Naive B cell (primary cell): Measurements from ENCODE around the gene CT83. TPM values are rescaled to one million over a fixed set of nuclear protein-coding genes. Genes with fewer than 3 reads are reported as not detected.

Experiments
- ATAC-seq, 2 donors: fragments of 150-1000 bp; cut with Tn5 transposase; 2 replicates each; pipeline ENCODE4 v1.10.0; 2021; ENCODE audit warnings: low read depth in 2 of 2, mild to moderate bottlenecking in 2 of 2, moderate library complexity in 2 of 2
- DNase-seq: peaks from one replicate; pipeline ENCODE4 v3.0.0; 2022
- H3K27ac Mint-ChIP-seq, 6 donors: one replicate each; pipeline ENCODE4 v1.8.0; 2020 to 2022; ENCODE audit warnings: mild to moderate bottlenecking in 6 of 6, mixed read lengths in 6 of 6, moderate library complexity in 5 of 6, inconsistent platforms in 2 of 6
- H3K27me3 Mint-ChIP-seq, 3 donors: one replicate each; pipeline ENCODE4 v1.8.0; 2021 to 2022; ENCODE audit warnings: mixed read lengths in 3 of 3, mild to moderate bottlenecking in 1 of 3
- H3K36me3 Mint-ChIP-seq, 2 donors: one replicate each; pipeline ENCODE4 v1.8.0; 2020 to 2022; ENCODE audit warnings: mixed read lengths in 2 of 2, inconsistent platforms in 1 of 2, mild to moderate bottlenecking in 1 of 2
- H3K4me1 Mint-ChIP-seq, 3 donors: one replicate each; pipeline ENCODE4 v1.8.0; 2020 to 2022; ENCODE audit warnings: mixed read lengths in 3 of 3, inconsistent platforms in 1 of 3, mild to moderate bottlenecking in 1 of 3, moderate library complexity in 1 of 3
- H3K4me3 Mint-ChIP-seq, 8 donors: one replicate each; pipeline ENCODE4 v1.8.0; 2020 to 2022; ENCODE audit warnings: mild to moderate bottlenecking in 8 of 8, mixed read lengths in 8 of 8, moderate library complexity in 8 of 8, inconsistent platforms in 2 of 8
- H3K9me3 Mint-ChIP-seq, 7 donors: one replicate each; pipeline ENCODE4 v1.8.0; 2020 to 2022; ENCODE audit warnings: mixed read lengths in 7 of 7, mild to moderate bottlenecking in 5 of 7, inconsistent platforms in 2 of 7, moderate library complexity in 1 of 7
- polyA plus RNA-seq, 6 donors: library from polyadenylated mRNA; unstranded; fragments of 300-500 nt; fragmentation: Illumina TruSeq; gene quantifications; one replicate each; pipeline ENCODE4 v1.2.3, GENCODE V29; 2021; ENCODE audit warnings: low read depth in 6 of 6

Gene CT83
- not detected for polyA plus RNA-seq

GRCh38 chrX:116462822-116463221 lies at the start of gene CT83:
Gene CT83 (minus strand): TSS chrX:116462976. CDS start chrX:116462856, 120 bp downstream.
- H3K4me3 Mint-ChIP-seq, result no peak within 1 kb of the TSS
- H3K9me3 Mint-ChIP-seq, result peaks cover 0 to 7% (median 0%) of the 10 kb centered on the region in 7 donors
- ATAC-seq (no peak), DNase-seq (no peak)
- no peaks in the 10 kb centered on the region for H3K27me3 Mint-ChIP-seq
- H3K36me3 Mint-ChIP-seq, result no peaks in the 10 kb centered on the region
- H3K27ac Mint-ChIP-seq, result no peak within 1 kb of the TSS
- H3K4me1 Mint-ChIP-seq, result no peaks in the 10 kb centered on the region

GRCh38 chrX:116499780-116500179 lies 37.0 kb upstream of the CT83 start:
- ATAC-seq, result no peak
- DNase-seq, result no peak
- no peaks in the 10 kb centered on the region for H3K36me3 Mint-ChIP-seq
- H3K4me3 Mint-ChIP-seq, result no peak overlapping the region
- peaks cover 0 to 7% (median 0%) of the 10 kb centered on the region in 7 donors for H3K9me3 Mint-ChIP-seq
- no peak overlapping the region for H3K27ac Mint-ChIP-seq
- no peaks in the 10 kb centered on the region for H3K27me3 Mint-ChIP-seq
- no peaks in the 10 kb centered on the region for H3K4me1 Mint-ChIP-seq

GRCh38 chrX:116493271-116493670 lies 30.5 kb upstream of the CT83 start:
- Mint-ChIP-seq H3K27ac (no peak overlapping the region), H3K36me3 (no peaks in the 10 kb centered on the region), H3K9me3 (peaks cover 0 to 4% (median 0%) of the 10 kb centered on the region in 7 donors), H3K4me1 (no peaks in the 10 kb centered on the region), H3K27me3 (no peaks in the 10 kb centered on the region), H3K4me3 (no peak overlapping the region)
- no peak for DNase-seq
- ATAC-seq, result no peak

GRCh38 chrX:116490104-116490503 lies 27.3 kb upstream of the CT83 start:
- DNase-seq (no peak), ATAC-seq (no peak)
- Mint-ChIP-seq H3K9me3 (peaks cover 0 to 2% (median 0%) of the 10 kb centered on the region in 7 donors), H3K27ac (no peak overlapping the region), H3K36me3 (no peaks in the 10 kb centered on the region), H3K4me1 (no peaks in the 10 kb centered on the region), H3K27me3 (no peaks in the 10 kb centered on the region), H3K4me3 (no peak overlapping the region)

GRCh38 chrX:116480059-116480458 lies 17.3 kb upstream of the CT83 start:
- Mint-ChIP-seq H3K4me3 (no peak overlapping the region), H3K36me3 (no peaks in the 10 kb centered on the region), H3K9me3 (peaks cover 0 to 8% (median 0%) of the 10 kb centered on the region in 7 donors), H3K4me1 (no peaks in the 10 kb centered on the region), H3K27me3 (no peaks in the 10 kb centered on the region), H3K27ac (no peak overlapping the region)
- DNase-seq (no peak), ATAC-seq (no peak)

- no peak overlapping the region for H3K27ac Mint-ChIP-seq
- no peaks in the 10 kb centered on the region for H3K27me3 Mint-ChIP-seq
- ATAC-seq (no peak), DNase-seq (no peak)
- no peaks in the 10 kb centered on the region for H3K4me1 Mint-ChIP-seq
- no peaks in the 10 kb centered on the region for H3K36me3 Mint-ChIP-seq
- H3K9me3 Mint-ChIP-seq, result peaks cover 0 to 4% (median 0%) of the 10 kb centered on the region in 7 donors
- no peak overlapping the region for H3K4me3 Mint-ChIP-seq
These were observed 13.6 kb downstream of the CT83 start for GRCh38 chrX:116449156-116449555.

- ATAC-seq, result no peak
- Mint-ChIP-seq H3K4me3 (no peak within 1 kb of the TSS), H3K9me3 (peaks cover 0 to 5% (median 0%) of the 10 kb centered on the region in 7 donors), H3K4me1 (no peaks in the 10 kb centered on the region), H3K36me3 (no peaks in the 10 kb centered on the region), H3K27me3 (no peaks in the 10 kb centered on the region), H3K27ac (no peak within 1 kb of the TSS)
- DNase-seq, result no peak
These were observed 26.4 kb downstream of the CT83 start, which contains the start of gene SLC6A14 for GRCh38 chrX:116436358-116436816. Gene SLC6A14 (plus strand): TSS chrX:116436606. CDS start chrX:116436710, 104 bp downstream.

GRCh38 chrX:116435597-116435996 lies 27.2 kb downstream of the CT83 start:
- DNase-seq (no peak), ATAC-seq (no peak)
- Mint-ChIP-seq H3K36me3 (no peaks in the 10 kb centered on the region), H3K27me3 (no peaks in the 10 kb centered on the region), H3K9me3 (peaks cover 0 to 5% (median 0%) of the 10 kb centered on the region in 7 donors), H3K4me1 (no peaks in the 10 kb centered on the region), H3K27ac (no peak overlapping the region), H3K4me3 (no peak overlapping the region)

GRCh38 chrX:116427978-116428377 lies 34.8 kb downstream of the CT83 start:
- peaks cover 0 to 3% (median 0%) of the 10 kb centered on the region in 7 donors for H3K9me3 Mint-ChIP-seq
- H3K27me3 Mint-ChIP-seq, result no peaks in the 10 kb centered on the region
- H3K36me3 Mint-ChIP-seq, result no peaks in the 10 kb centered on the region

GRCh38 chrX:116417968-116418367 lies 44.8 kb downstream of the CT83 start:
- H3K9me3 Mint-ChIP-seq, result peaks cover 0 to 1% (median 0%) of the 10 kb centered on the region in 7 donors
- DNase-seq (no peak), ATAC-seq (no peak)
- no peaks in the 10 kb centered on the region for H3K36me3 Mint-ChIP-seq
- H3K27me3 Mint-ChIP-seq, result no peaks in the 10 kb centered on the region
- H3K27ac Mint-ChIP-seq, result no peak overlapping the region
- no peak overlapping the region for H3K4me3 Mint-ChIP-seq
- no peaks in the 10 kb centered on the region for H3K4me1 Mint-ChIP-seq

More at GRCh38 chrX:116427978-116428377, 34.8 kb downstream of the CT83 start:
- no peak overlapping the region for H3K27ac Mint-ChIP-seq
- no peak overlapping the region for H3K4me3 Mint-ChIP-seq
- no peaks in the 10 kb centered on the region for H3K4me1 Mint-ChIP-seq
- DNase-seq (no peak), ATAC-seq (no peak)

GRCh38 chrX:116417214-116417613 lies 45.6 kb downstream of the CT83 start:
- no peak for DNase-seq
- Mint-ChIP-seq H3K4me3 (no peak overlapping the region), H3K4me1 (no peaks in the 10 kb centered on the region), H3K9me3 (peaks cover 0 to 1% (median 0%) of the 10 kb centered on the region in 7 donors), H3K27me3 (no peaks in the 10 kb centered on the region), H3K36me3 (no peaks in the 10 kb centered on the region), H3K27ac (no peak overlapping the region)
- ATAC-seq, result no peak

- Mint-ChIP-seq H3K27me3 (no peaks in the 10 kb centered on the region), H3K27ac (no peak overlapping the region), H3K4me3 (no peak overlapping the region), H3K36me3 (no peaks in the 10 kb centered on the region), H3K4me1 (no peaks in the 10 kb centered on the region), H3K9me3 (peaks cover 0 to 7% (median 2%) of the 10 kb centered on the region in 7 donors)
- no peak for DNase-seq
- no peak for ATAC-seq
These were observed 49.5 kb downstream of the CT83 start for GRCh38 chrX:116413273-116413672.
